HUES64 (cell line): ENCODE measurements around the gene DUSP1.
"Not testable (repeated sequence)": the region's sequence is repeated elsewhere in the genome, so short reads cannot be mapped to it uniquely, and the experiment has no call there.

Experiments used
- H3K27ac ChIP-seq: 2 replicates; pipeline ENCODE4 v1.7.0; 2013; ENCODE audit warnings: low read depth, low read length, inconsistent platforms
- H3K27me3 ChIP-seq: 2 replicates; pipeline ENCODE4 v1.6.1; 2013; ENCODE audit warnings: mild to moderate bottlenecking, low read length; ENCODE audit not compliant: insufficient read depth
- H3K36me3 ChIP-seq: 2 replicates; pipeline ENCODE4 v1.6.1; 2013; ENCODE audit warnings: mild to moderate bottlenecking, low read length; ENCODE audit not compliant: insufficient read depth
- H3K4me1 ChIP-seq: 2 replicates; pipeline ENCODE4 v1.6.1; 2013; ENCODE audit warnings: mild to moderate bottlenecking, low read length, moderate library complexity; ENCODE audit not compliant: insufficient read depth
- H3K4me3 ChIP-seq: 2 replicates; pipeline ENCODE4 v1.5.1; 2013; ENCODE audit warnings: mild to moderate bottlenecking, low read length, moderate library complexity
- H3K9ac ChIP-seq: 2 replicates; pipeline ENCODE4 v1.6.1; 2013; ENCODE audit warnings: mild to moderate bottlenecking, low read depth, low read length
- H3K9me3 ChIP-seq: 2 replicates; pipeline ENCODE4 v1.6.1; 2013; ENCODE audit warnings: low read depth, low read length; ENCODE audit not compliant: insufficient read depth
- WGBS: fragments of 150-250, 120-280 bp; methylation state at CpG from one replicate; pipeline ENCODE4 v1.1.7; 2013; ENCODE audit warnings: missing lambda C conversion rate; 5-methylcytosine and 5-hydroxymethylcytosine counted together

The DUSP1 gene

DNA sequence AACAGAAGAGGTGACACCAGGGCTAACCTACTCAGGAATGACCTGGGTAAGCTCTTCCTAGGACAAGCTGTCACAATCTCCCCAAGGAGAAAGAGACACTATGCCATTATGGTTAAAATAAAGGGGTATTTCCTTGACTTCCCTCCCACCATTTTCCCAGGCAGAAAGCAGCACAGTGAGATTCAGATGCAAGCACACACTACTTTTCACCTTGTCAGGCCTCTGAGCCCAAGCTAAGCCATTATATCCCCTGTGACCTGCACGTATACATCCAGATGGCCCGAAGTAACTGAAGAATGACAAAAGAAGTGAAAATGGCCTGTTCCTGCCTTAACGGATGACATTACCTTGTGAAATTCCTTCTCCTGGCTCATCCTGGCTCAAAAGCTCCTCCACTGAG, 16.5 kb upstream of the DUSP1 start:
- 47% methylated on average over 3 of the region's 3 CpGs for WGBS
- H3K4me1 ChIP-seq, H3K27me3 ChIP-seq, H3K36me3 ChIP-seq, H3K27ac ChIP-seq, H3K9me3 ChIP-seq, H3K9ac ChIP-seq, H3K4me3 ChIP-seq: not testable (repeated sequence)

DNA sequence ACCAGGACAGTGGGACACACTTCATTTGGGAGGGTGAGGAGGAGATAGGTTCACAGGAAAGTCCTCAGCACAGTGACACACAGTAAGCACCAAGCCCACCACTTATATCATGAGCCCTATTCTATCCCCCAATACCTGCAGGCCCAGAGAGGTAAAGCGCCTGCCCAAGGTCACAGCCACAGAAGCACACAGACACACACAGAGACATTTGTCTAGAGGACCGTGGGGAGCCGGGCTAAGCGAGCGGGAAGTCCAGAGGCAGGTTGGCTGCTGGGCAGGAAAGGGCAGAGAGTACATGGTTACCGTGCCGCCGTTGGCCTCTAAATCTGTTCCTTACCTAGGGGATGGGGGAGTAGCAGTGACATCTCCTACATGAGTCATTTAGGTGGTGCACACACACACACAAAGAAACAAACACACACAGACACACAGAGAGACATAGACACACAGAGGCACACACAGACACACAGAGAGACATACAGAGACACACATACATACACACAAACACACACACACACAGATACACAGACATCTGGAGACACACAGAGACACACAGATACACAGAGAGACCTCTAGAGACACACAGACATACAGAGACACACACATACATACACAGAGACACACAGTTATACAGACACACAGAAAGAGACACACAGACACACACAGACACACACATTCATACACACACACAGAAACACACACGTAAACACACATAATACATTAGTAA, 15.9 kb upstream of the DUSP1 start:
- no peak overlapping the region for H3K27ac ChIP-seq
- H3K4me1 ChIP-seq: peaks cover 10% of the 10 kb centered on the region
- H3K9ac ChIP-seq: no peak overlapping the region

GRCh38 chr5:172785429-172786088, 14.6 kb upstream of the DUSP1 start:
- WGBS: 93% methylated on average over 7 of the region's 7 CpGs

More for the DNA sequence above, 15.9 kb upstream of the DUSP1 start:
- 87% methylated on average over 9 of the region's 9 CpGs for WGBS
- Histone ChIP-seq H3K36me3 (no peaks in the 10 kb centered on the region), H3K9me3 (no peaks in the 10 kb centered on the region), H3K27me3 (no peaks in the 10 kb centered on the region), H3K4me3 (no peak overlapping the region)

DNA sequence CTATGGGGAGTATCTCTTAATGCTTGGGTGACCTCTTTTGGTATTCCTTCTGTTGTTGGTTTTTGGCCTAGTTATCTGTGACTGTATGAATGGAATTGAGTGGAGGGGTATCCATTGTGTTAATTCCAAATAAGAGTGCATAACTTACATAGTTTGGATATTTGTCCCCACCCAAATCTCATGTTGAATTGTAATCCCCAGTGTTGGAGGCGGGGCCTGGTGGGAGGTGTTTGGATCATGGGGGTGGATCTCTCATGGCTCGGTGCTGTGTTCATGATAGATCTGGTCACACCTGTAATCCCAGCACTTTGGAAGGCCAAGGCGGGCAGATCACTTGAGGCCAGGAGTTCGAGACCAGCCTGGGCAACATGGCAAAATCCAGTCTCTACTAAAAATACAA, 13.2 kb upstream of the DUSP1 start:
- H3K4me1 ChIP-seq, H3K36me3 ChIP-seq, H3K4me3 ChIP-seq, H3K9ac ChIP-seq, H3K27ac ChIP-seq, H3K27me3 ChIP-seq, H3K9me3 ChIP-seq: not testable (repeated sequence)
- WGBS: 87% methylated on average over 4 of the region's 4 CpGs

More at GRCh38 chr5:172785429-172786088, 14.6 kb upstream of the DUSP1 start:
- H3K36me3 ChIP-seq: no peaks in the 10 kb centered on the region
- no peaks in the 10 kb centered on the region for H3K9me3 ChIP-seq
- H3K27me3 ChIP-seq: no peaks in the 10 kb centered on the region
- H3K9ac ChIP-seq: no peak overlapping the region
- peaks cover 10% of the 10 kb centered on the region for H3K4me1 ChIP-seq
- no peak overlapping the region for H3K4me3 ChIP-seq
- H3K27ac ChIP-seq: no peak overlapping the region

- H3K9me3 ChIP-seq, H3K27ac ChIP-seq, H3K9ac ChIP-seq, H3K4me1 ChIP-seq, H3K4me3 ChIP-seq, H3K36me3 ChIP-seq, H3K27me3 ChIP-seq: not testable (repeated sequence)
- WGBS: 98% methylated on average over 5 of the region's 5 CpGs
Observed at GRCh38 chr5:172783319-172783718, 12.3 kb upstream of the DUSP1 start.

DNA sequence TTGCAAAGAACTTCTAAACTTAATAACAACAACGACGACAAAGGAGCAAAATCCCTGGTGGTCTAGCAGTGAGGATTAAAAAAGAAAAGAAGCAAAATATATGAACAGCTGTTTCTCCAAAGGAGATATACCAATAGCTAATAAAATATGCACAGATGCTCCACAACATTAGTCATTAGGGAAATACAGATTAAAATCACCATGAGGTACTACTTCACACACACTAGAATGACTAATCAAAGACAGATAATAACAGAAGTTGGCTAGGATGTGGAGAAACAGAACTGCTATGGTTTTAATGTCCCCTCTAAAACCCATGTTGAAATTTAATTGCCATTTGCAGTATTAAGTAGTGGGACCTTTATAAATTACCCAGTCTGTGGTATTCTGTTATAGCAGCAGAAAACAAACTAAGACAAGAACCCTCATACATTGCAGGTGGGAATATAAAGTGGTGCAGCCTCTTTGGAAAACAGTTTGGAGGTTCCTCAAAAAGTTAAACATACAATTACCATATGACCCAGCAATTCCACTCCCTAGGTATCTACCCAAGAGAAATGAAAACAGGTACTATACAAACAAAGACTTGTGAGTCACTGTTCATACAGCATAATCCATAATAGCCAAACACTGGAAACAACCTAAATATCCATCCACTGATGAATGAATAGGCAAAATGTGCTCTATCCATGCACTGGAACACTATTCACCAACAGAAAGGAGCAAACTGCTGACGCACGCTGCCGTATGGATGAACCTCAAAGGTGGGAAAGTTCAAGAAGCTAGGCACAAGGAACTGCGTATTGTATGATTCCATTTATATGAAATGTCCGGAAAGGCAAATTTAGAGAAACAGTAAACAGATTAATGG, 11.4 kb upstream of the DUSP1 start:
- no peaks in the 10 kb centered on the region for H3K9me3 ChIP-seq
- no peak overlapping the region for H3K9ac ChIP-seq
- no peaks in the 10 kb centered on the region; the same call in 1 of the 2 replicates for H3K4me1 ChIP-seq
- 89% methylated on average over 7 of the region's 7 CpGs for WGBS
- no peaks in the 10 kb centered on the region for H3K27me3 ChIP-seq
- no peaks in the 10 kb centered on the region for H3K36me3 ChIP-seq
- no peak overlapping the region for H3K27ac ChIP-seq
- H3K4me3 ChIP-seq: no peak overlapping the region

GRCh38 chr5:172779691-172780341, 8.8 kb upstream of the DUSP1 start:
- Histone ChIP-seq H3K4me1 (no peaks in the 10 kb centered on the region; the same call in 1 of the 2 replicates), H3K36me3 (no peaks in the 10 kb centered on the region), H3K9me3 (no peaks in the 10 kb centered on the region), H3K27me3 (no peaks in the 10 kb centered on the region), H3K27ac (no peak overlapping the region), H3K4me3 (no peak overlapping the region), H3K9ac (no peak overlapping the region)
- 97% methylated on average over 5 of the region's 5 CpGs for WGBS

DNA sequence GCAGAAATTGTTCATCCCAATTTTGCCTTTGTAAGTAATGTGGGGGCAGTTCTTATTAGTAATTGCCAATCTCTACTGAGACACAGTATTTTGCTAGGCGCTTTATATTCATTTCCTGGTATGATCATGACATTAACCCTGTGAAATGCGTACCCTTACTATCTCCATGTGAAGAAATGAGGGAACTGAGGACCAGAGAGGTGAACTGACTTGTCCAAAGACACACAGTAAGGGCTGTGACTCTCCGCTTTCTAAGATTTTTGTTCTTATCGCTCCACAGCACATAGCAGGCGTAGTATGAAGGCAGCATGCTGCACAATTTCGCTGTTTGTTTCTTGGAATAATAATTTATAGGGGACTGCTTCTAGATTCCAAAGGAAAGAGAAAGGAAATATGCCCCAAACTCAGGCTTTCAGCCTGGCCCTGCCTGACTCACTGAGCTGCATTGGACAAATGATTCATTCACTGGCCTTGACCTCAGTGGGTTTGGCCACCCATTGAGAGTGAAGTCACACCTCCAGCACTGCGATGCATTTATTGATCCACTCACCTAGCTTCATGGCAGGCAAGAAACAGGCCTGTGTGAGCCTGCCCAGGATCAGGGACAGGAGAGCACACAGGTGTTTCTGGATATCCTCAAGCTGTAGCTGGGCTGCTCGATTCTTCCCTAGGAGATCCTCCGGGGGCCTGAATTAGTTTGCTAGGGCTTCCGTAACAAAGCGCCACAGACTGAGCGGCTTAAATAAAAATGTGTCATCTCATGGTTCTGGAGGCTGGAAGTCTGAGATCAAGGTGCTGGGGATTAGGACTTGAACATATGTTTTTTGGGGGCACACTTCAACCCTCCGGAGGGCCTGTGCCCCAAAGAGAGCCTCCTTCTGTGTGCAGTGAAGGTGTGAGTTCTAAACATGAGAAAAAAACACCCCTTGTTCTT, 7.2 kb upstream of the DUSP1 start:
- Histone ChIP-seq H3K36me3 (no peaks in the 10 kb centered on the region), H3K4me1 (no peaks in the 10 kb centered on the region; the same call in 1 of the 2 replicates), H3K9me3 (no peaks in the 10 kb centered on the region), H3K4me3 (no peak overlapping the region), H3K27ac (no peak overlapping the region), H3K27me3 (peaks cover 14% of the 10 kb centered on the region), H3K9ac (no peak overlapping the region; the same call in 1 of the 2 replicates)
- 90% methylated on average over 13 of the region's 13 CpGs for WGBS

- no peaks in the 10 kb centered on the region for H3K9me3 ChIP-seq
- peaks cover 3% of the 10 kb centered on the region; the same call in 1 of the 2 replicates for H3K4me1 ChIP-seq
- H3K36me3 ChIP-seq: no peaks in the 10 kb centered on the region
- H3K4me3 ChIP-seq: no peak overlapping the region
- no peak overlapping the region for H3K9ac ChIP-seq
- H3K27ac ChIP-seq: no peak overlapping the region
- peaks cover 23% of the 10 kb centered on the region for H3K27me3 ChIP-seq
- 95% methylated on average over 2 of the region's 2 CpGs for WGBS
Observed at GRCh38 chr5:172776235-172776594, 5.2 kb upstream of the DUSP1 start.
